Panc1 (cell line): Measurements from ENCODE around the gene FGFR1OP2. TPM values are rescaled to one million over a fixed set of nuclear protein-coding genes. Genes with fewer than 3 reads are reported as not detected.

Experiments
- ATAC-seq: fragments of 200-7000 bp; cut with Tn5 transposase; 2 replicates; pipeline ENCODE4 v1.9.1; 2020; ENCODE audit warnings: mild to moderate bottlenecking, moderate library complexity
- BruUV-seq: library from RNA; stranded (reverse); fragments of 400-500 nt; replicated peaks from 2 replicates; lab custom pipeline; 2021; lab: Mats Ljungman, UMichigan
- CTCF ChIA-PET: fragments of 300-600 bp; sonication (Branson Sonifier 250); formaldehyde crosslinking; loops from one replicate; lab custom pipeline; 2022; ENCODE audit warnings: antibody characterized with exemption; lab: Charles Lee
- POLR2A ChIA-PET: fragments of 300-600 bp; sonication (Branson Sonifier 250); formaldehyde crosslinking; loops from one replicate; lab custom pipeline; 2022; ENCODE audit warnings: antibody characterized with exemption; lab: Charles Lee
- DNase-seq: peaks from one replicate; pipeline ENCODE4 v3.0.0-alpha.2; 2010; ENCODE audit warnings: low read depth, low spot score
- H3K27ac ChIP-seq: 2 replicates; pipeline ENCODE4 v1.5.1; 2011; ENCODE audit warnings: mild to moderate bottlenecking, low read length, inconsistent platforms
- H3K27me3 ChIP-seq: fragments of 200-500 bp; sonication (Bioruptor generic); 2 replicates; pipeline ENCODE4 v1.6.0; 2014; ENCODE audit warnings: low read length, inconsistent platforms; ENCODE audit not compliant: control insufficient read depth, insufficient read depth
- H3K36me3 ChIP-seq: fragments of 200-500 bp; sonication (Bioruptor generic); 2 replicates; pipeline ENCODE4 v1.5.1; 2014; ENCODE audit warnings: inconsistent platforms, mild to moderate bottlenecking, low read length, moderate library complexity; ENCODE audit not compliant: control insufficient read depth, insufficient read depth
- H3K4me1 ChIP-seq: 2 replicates; pipeline ENCODE4 v1.5.1; 2011; ENCODE audit warnings: inconsistent platforms, mild to moderate bottlenecking, low read length, moderate library complexity; ENCODE audit not compliant: control insufficient read depth, insufficient read depth
- H3K4me3 ChIP-seq, 2 experiments: 2 replicates each; pipeline ENCODE4 v1.5.1; 2011 to 2012; ENCODE audit warnings: low read depth in 2 of 2, low read length in 2 of 2, mild to moderate bottlenecking in 2 of 2, inconsistent platforms in 1 of 2, moderate library complexity in 1 of 2
- H3K9me3 ChIP-seq: fragments of 200-500 bp; sonication (Bioruptor generic); 2 replicates; pipeline ENCODE4 v1.5.1; 2014; ENCODE audit warnings: low read depth, mild to moderate bottlenecking, inconsistent platforms, low read length, moderate library complexity; ENCODE audit not compliant: control insufficient read depth, insufficient read depth
- POLR2AphosphoS5 ChIP-seq: IDR thresholded peaks from 2 replicates; pipeline ENCODE4 v1.6.1; 2012; ENCODE audit warnings: mild to moderate bottlenecking, low read depth, low read length, moderate library complexity
- REST ChIP-seq, 2 experiments: IDR thresholded peaks; 2 replicates each; pipeline ENCODE4 v1.6.1; 2011 to 2012; ENCODE audit warnings: low read depth in 2 of 2, control low read depth in 1 of 2, low read length in 1 of 2, mild to moderate bottlenecking in 1 of 2, moderate library complexity in 1 of 2; ENCODE audit not compliant: insufficient read depth in 1 of 2
- SIN3A ChIP-seq: IDR thresholded peaks from 2 replicates; pipeline ENCODE4 v1.6.1; 2012; ENCODE audit warnings: low read depth, mild to moderate bottlenecking, low read length, moderate library complexity, borderline replicate concordance; ENCODE audit not compliant: insufficient read depth
- TCF7L2 ChIP-seq: IDR thresholded peaks from 2 replicates; pipeline ENCODE4 v1.6.1; 2011; ENCODE audit warnings: mild to moderate bottlenecking, low read depth, low read length, inconsistent platforms
- in situ Hi-C: cut with HindIII; loops from 2 replicates; pipeline ENCODE4 v1.10.0; 2016; ENCODE audit warnings: low sequenced_read_pairs, low pct_unique_long_range_greater_than_20kb
- intact Hi-C: fragments of 100-400 bp; cut with micrococcal nuclease; formaldehyde crosslinking; loops from one replicate; pipeline ENCODE4 v1.10.0; 2022; ENCODE audit not compliant: unreplicated experiment
- total RNA-seq: library from RNA; stranded (reverse); gene quantifications from one replicate; pipeline ENCODE4 v1.2.1, GENCODE V29; 2021; ENCODE audit not compliant: unreplicated experiment
- TF ChIP-seq, protein P1 (sequence below): fragments of 450-650 bp; IDR thresholded peaks from 2 replicates; pipeline ENCODE4 v1.5.1; 2017; ENCODE audit warnings: mild to moderate bottlenecking

Gene FGFR1OP2
- total RNA-seq, 1 experiment from 2014 or later: 60.1 TPM

DNA sequence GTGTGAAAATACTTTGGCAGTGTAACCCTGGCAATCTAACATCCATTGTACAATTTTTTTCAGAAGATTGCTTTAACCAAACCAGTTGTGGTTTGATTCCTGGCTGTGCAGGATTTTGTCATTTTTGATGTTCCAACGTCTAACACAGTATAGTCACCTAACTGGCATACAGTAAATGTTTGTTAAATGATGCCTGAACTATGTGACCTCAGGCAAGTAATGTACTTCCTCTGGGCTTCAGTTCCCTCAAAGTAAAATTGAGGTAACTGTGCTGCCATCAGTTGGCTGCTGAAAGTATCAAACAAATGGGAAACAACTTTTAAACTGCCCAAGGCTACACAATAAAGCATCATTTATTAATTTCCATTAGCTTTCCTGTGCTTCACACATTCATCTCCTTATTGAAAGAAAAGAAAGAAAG lies 71.6 kb downstream of the FGFR1OP2 start:
- CTCF ChIA-PET: no interaction called here
- no peak for ATAC-seq
- Histone ChIP-seq H3K27ac (0 out of 2 replicates have a peak overlapping the region, but pooled peaks have one; percentile 6), H3K27me3 (no peaks in the 10 kb centered on the region), H3K4me1 (peaks cover 18% of the 10 kb centered on the region), H3K9me3 (no peaks in the 10 kb centered on the region), H3K36me3 (no peaks in the 10 kb centered on the region), H3K4me3 (no peak overlapping the region)
- no TSS peak for BruUV-seq
- in situ Hi-C loops: no loop called here
- POLR2A ChIA-PET: no interaction called here
- DNase-seq: no peak
- intact Hi-C loops: loop anchor here (5.0 to 10.0 kb wide), 3 partner anchors 73 to 158 kb away; partner anchors contain the start of genes FGFR1OP2 and INTS13
- TF ChIP-seq POLR2AphosphoS5 (no peak), REST (IDR thresholded peaks at IDR 0.05; ENCODE audit: insufficient read depth in 1 of 2, low read depth in 2 of 2, low read length in 1 of 2) (no peak), TCF7L2 (no peak), SIN3A (no peak)
- TF ChIP-seq, protein P1, sequence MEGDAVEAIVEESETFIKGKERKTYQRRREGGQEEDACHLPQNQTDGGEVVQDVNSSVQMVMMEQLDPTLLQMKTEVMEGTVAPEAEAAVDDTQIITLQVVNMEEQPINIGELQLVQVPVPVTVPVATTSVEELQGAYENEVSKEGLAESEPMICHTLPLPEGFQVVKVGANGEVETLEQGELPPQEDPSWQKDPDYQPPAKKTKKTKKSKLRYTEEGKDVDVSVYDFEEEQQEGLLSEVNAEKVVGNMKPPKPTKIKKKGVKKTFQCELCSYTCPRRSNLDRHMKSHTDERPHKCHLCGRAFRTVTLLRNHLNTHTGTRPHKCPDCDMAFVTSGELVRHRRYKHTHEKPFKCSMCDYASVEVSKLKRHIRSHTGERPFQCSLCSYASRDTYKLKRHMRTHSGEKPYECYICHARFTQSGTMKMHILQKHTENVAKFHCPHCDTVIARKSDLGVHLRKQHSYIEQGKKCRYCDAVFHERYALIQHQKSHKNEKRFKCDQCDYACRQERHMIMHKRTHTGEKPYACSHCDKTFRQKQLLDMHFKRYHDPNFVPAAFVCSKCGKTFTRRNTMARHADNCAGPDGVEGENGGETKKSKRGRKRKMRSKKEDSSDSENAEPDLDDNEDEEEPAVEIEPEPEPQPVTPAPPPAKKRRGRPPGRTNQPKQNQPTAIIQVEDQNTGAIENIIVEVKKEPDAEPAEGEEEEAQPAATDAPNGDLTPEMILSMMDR: peak; percentile 13; the same call in 1 of the 2 replicates

DNA sequence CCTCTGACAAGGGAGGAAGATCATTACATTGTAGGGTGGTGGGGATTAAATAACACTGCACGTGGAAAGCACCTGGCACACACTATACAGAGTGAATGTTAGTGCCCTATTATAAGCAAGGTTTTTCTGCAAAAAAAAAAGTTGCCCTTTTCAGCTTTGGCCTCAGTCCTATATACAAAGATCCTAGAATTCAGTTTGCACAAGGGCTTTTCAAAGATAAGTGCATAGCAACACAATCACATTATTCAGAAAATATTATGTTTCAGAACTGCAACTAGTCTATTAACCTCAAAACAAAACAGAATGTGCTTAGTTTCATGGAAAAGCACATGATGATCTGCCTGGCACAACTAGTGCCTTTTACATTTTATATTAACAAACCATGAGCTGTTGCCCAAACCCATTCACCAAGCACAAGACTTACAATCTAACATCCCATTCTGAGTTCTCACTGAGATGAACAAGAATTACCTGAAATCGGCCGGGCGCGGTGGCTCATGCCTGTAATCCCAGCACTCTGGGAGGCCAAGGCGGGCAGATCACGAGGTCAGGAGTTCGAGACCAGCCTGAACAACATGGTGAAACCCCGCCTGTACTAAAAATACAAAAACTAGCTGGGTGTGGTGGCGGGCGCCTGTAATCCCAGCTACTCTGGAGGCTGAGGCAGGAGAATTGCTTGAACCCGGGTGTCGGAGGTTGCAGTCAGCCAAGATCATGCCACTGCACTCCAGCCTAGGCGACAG lies 74.1 kb downstream of the FGFR1OP2 start:
- in situ Hi-C loops: no loop called here
- Histone ChIP-seq H3K9me3 (no peaks in the 10 kb centered on the region), H3K27me3 (no peaks in the 10 kb centered on the region), H3K27ac (no peak overlapping the region), H3K4me1 (peaks cover 25% of the 10 kb centered on the region), H3K4me3 (no peak overlapping the region), H3K36me3 (no peaks in the 10 kb centered on the region)
- ChIA-PET CTCF (no interaction called here), POLR2A (interaction anchor here (0.7 to 0.8 kb wide), 2 partner anchors 10 to 1124 kb away, joined by 6 to 12 read pairs; partner anchors contain the start of gene MED21)
- no peak for TF ChIP-seq POLR2AphosphoS5
- TF ChIP-seq SIN3A: no peak
- TF ChIP-seq TCF7L2: no peak
- TF ChIP-seq, protein P1: no peak
- no peak for TF ChIP-seq REST (IDR thresholded peaks at IDR 0.05; ENCODE audit: insufficient read depth in 1 of 2, low read depth in 2 of 2, low read length in 1 of 2)
- DNase-seq (no peak), ATAC-seq (no peak)
- no TSS peak for BruUV-seq
- intact Hi-C loops: loop anchor here (5.0 to 10.0 kb wide), 3 partner anchors 75 to 160 kb away; partner anchors contain the start of genes FGFR1OP2 and INTS13
